Epithelial cell of proximal tubule (primary cell): ENCODE results near the gene ZNF524. TPM values are rescaled to one million over a fixed set of nuclear protein-coding genes. Genes with fewer than 3 reads are reported as not detected.

Source experiments
- DNase-seq: peaks from one replicate; pipeline ENCODE4 v3.0.0-alpha.2; 2011; ENCODE audit warnings: low read depth
- H3K4me3 ChIP-seq: 2 replicates; pipeline ENCODE4 v1.5.1; 2011; ENCODE audit warnings: low read depth, mild to moderate bottlenecking, low read length
- total RNA-seq: library from RNA; depleted of rRNA; stranded (reverse); fragments of >200 nt; gene quantifications from 2 replicates; pipeline ENCODE4 v1.2.3, GENCODE V29; 2015
- TF ChIP-seq, protein P1 (sequence below): conservative IDR thresholded peaks from 2 replicates; pipeline ENCODE4 v1.5.1; 2012; ENCODE audit warnings: low read depth, mild to moderate bottlenecking, low read length

The ZNF524 gene
- total RNA-seq, 1 donor from 2014 or later = 18.0 TPM

DNA sequence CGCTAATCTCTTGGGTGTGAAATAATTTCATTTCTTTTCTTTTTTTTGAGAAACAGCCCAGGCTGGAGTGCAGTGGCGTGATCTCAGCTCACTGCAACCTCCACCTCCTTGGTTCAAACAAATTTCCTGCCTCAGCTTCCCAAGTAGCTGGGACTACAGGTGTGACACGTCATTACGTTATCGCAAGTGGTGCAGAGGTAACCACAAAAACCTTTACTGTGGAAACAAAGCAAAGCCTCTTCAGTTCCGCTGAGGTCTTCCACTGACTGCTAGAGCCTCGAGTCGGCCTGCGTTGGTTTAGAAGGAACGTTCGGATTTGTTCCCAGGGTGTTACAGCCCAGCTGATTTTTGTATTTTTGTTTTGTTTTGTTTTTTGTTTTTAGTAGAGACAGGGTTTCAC lies 26.3 kb downstream of the ZNF524 start:
- no peak for DNase-seq
- no peak overlapping the region for H3K4me3 ChIP-seq
- TF ChIP-seq, protein P1, sequence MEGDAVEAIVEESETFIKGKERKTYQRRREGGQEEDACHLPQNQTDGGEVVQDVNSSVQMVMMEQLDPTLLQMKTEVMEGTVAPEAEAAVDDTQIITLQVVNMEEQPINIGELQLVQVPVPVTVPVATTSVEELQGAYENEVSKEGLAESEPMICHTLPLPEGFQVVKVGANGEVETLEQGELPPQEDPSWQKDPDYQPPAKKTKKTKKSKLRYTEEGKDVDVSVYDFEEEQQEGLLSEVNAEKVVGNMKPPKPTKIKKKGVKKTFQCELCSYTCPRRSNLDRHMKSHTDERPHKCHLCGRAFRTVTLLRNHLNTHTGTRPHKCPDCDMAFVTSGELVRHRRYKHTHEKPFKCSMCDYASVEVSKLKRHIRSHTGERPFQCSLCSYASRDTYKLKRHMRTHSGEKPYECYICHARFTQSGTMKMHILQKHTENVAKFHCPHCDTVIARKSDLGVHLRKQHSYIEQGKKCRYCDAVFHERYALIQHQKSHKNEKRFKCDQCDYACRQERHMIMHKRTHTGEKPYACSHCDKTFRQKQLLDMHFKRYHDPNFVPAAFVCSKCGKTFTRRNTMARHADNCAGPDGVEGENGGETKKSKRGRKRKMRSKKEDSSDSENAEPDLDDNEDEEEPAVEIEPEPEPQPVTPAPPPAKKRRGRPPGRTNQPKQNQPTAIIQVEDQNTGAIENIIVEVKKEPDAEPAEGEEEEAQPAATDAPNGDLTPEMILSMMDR = no peak

DNA sequence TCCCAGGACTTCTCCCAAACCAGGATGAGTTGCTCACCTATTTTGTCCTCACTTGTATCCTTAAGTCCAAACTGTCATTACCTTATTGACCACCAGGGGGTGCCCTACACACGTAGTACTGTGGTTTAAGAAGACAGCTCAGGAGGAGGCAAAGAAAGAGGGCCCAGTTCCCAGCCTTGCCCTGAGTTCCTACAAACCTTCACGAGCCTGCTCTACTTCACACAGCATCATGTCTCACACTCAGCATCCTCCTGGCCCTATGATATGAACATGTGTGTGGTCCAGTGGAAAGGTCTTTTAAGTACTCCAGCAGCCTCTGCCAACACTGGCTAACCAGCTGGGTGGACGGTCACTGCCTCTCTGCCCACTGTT lies 32.4 kb downstream of the ZNF524 start:
- peak; percentile 79 for DNase-seq
- H3K4me3 ChIP-seq = no peak overlapping the region
- TF ChIP-seq, protein P1 = peak; percentile 88

- TF ChIP-seq, protein P1 = no peak
- no peak overlapping the region for H3K4me3 ChIP-seq
- no peak for DNase-seq
Observed at GRCh38 chr19:55633861-55634260, 33.8 kb downstream of the ZNF524 start.

- TF ChIP-seq, protein P1 = no peak
- H3K4me3 ChIP-seq = peak overlapping the region; percentile 88
- no peak for DNase-seq
Observed at GRCh38 chr19:55635334-55635717, 35.2 kb downstream of the ZNF524 start.

- TF ChIP-seq, protein P1 = no peak
Observed at GRCh38 chr19:55635856-55636440, 35.9 kb downstream of the ZNF524 start.

DNA sequence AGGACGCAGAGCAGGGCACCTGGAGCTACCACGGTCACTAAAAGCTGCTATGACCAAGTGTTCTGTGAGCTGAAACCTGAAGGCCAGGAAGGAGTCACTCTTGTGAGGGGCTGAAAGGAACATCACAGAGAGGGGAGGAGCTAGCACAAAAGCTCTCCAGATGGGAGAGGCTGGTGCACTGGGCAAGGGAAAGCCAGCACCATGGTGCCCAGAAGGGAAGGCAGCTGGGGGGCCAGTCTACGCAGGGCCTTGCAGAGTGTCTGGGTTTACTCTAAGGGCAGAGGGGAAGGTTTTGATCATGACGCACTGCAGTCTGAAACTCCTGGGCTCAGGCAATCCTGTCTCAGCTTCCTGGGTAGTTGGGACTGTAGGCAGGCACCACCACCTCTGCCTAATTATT lies 36.6 kb downstream of the ZNF524 start:
- DNase-seq = no peak
- H3K4me3 ChIP-seq = no peak overlapping the region
- TF ChIP-seq, protein P1 = no peak

More at GRCh38 chr19:55635856-55636440, 35.9 kb downstream of the ZNF524 start:
- peak overlapping the region; percentile 88 for H3K4me3 ChIP-seq
- DNase-seq = no peak

GRCh38 chr19:55637534-55637933 lies 37.4 kb downstream of the ZNF524 start:
- H3K4me3 ChIP-seq = no peak overlapping the region
- no peak for DNase-seq
- TF ChIP-seq, protein P1 = no peak
